Measurements from ENCODE around the gene CCDC183. TPM values are rescaled to one million over a fixed set of nuclear protein-coding genes. Genes with fewer than 3 reads are reported as not detected.

CCDC183 gene
- polyA plus RNA-seq, 1 donor from 2014 or later: 5.5 TPM

DNA sequence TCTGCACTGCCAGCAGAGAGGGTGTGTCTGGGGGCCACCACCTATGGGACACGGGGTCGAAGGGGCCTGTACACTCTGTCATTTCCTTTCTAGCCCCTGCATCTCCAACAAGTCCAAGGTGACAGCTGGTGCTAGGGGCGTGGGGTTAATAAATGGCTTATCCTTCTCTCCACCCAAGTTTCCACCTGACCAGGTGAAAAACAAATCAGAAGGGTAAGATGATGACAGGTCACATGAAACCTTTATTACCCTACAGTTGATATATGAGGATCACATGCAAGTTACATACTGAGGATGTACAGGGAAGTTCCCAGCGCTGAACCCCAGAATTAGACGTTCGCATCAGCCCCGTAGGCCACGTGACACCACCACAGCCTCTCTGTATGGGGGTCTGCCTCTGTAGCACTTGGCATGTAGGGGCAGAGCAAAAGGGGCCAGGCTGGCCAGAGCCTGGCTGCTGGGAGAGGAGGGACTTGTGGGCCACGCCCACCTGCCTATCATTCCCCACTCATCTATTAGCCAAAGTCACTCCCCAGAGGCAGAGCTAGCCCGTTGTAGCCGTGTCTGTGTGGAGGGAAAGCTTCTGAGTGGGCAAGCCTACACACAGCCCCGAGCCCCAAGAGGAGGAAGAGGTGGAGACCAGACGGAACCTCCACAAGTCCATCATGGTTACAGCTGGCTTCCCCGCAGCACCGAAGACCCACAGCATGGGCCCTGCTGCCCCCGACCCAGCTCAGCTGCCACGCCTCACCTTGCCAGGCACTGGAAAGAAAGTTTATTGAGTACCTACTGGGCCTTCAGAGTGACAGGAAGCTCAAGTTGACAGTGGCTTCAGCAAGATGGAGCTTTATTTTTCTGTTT, 2.8 kb upstream of the CCDC183 start:
- Histone ChIP-seq H3K4me2 (ENCODE audit: low read length) (no peak overlapping the region), H3K4me3 (ENCODE audit: low read length) (no peak overlapping the region), H3K36me3 (ENCODE audit: insufficient read depth, low read length) (no peaks in the 10 kb centered on the region), H3K9ac (ENCODE audit: low read length) (no peak overlapping the region), H3K9me3 (ENCODE audit: low read length) (no peaks in the 10 kb centered on the region), H2AFZ (ENCODE audit: low read depth, low read length) (no peak overlapping the region), H3K27ac (ENCODE audit: low read length) (no peak overlapping the region), H3F3A (ENCODE audit: insufficient read depth, low read length, poor library complexity, severe bottlenecking) (peaks cover 3% of the 10 kb centered on the region), H3K27me3 (ENCODE audit: insufficient read depth, low read depth, low read length) (no peaks in the 10 kb centered on the region), H4K20me1 (ENCODE audit: insufficient read depth) (no peaks in the 10 kb centered on the region), H3K9me2 (ENCODE audit: insufficient read depth, low read length) (no peaks in the 10 kb centered on the region), H3K79me2 (replicated peaks; ENCODE audit: insufficient read depth, low read length) (no peaks in the 10 kb centered on the region)
- TF ChIP-seq TAF1 (IDR thresholded peaks at IDR 0.05; ENCODE audit: low read depth) (no peak), MXI1 (conservative IDR thresholded peaks at IDR 0.05; ENCODE audit: poor library complexity, severe bottlenecking) (no peak), EZH2 (IDR thresholded peaks at IDR 0.05; ENCODE audit: borderline replicate concordance, insufficient read depth, low read length, poor library complexity, severe bottlenecking) (no peak), EP300 (conservative IDR thresholded peaks at IDR 0.05; ENCODE audit: poor library complexity, severe bottlenecking) (no peak), SMC3 (conservative IDR thresholded peaks at IDR 0.05; ENCODE audit: poor library complexity) (no peak), POLR2AphosphoS5 (IDR thresholded peaks at IDR 0.05) (no peak)
- TF ChIP-seq, protein P1, sequence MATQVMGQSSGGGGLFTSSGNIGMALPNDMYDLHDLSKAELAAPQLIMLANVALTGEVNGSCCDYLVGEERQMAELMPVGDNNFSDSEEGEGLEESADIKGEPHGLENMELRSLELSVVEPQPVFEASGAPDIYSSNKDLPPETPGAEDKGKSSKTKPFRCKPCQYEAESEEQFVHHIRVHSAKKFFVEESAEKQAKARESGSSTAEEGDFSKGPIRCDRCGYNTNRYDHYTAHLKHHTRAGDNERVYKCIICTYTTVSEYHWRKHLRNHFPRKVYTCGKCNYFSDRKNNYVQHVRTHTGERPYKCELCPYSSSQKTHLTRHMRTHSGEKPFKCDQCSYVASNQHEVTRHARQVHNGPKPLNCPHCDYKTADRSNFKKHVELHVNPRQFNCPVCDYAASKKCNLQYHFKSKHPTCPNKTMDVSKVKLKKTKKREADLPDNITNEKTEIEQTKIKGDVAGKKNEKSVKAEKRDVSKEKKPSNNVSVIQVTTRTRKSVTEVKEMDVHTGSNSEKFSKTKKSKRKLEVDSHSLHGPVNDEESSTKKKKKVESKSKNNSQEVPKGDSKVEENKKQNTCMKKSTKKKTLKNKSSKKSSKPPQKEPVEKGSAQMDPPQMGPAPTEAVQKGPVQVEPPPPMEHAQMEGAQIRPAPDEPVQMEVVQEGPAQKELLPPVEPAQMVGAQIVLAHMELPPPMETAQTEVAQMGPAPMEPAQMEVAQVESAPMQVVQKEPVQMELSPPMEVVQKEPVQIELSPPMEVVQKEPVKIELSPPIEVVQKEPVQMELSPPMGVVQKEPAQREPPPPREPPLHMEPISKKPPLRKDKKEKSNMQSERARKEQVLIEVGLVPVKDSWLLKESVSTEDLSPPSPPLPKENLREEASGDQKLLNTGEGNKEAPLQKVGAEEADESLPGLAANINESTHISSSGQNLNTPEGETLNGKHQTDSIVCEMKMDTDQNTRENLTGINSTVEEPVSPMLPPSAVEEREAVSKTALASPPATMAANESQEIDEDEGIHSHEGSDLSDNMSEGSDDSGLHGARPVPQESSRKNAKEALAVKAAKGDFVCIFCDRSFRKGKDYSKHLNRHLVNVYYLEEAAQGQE (IDR thresholded peaks at IDR 0.05; ENCODE audit: borderline replicate concordance): no peak
- TF ChIP-seq, protein P2, sequence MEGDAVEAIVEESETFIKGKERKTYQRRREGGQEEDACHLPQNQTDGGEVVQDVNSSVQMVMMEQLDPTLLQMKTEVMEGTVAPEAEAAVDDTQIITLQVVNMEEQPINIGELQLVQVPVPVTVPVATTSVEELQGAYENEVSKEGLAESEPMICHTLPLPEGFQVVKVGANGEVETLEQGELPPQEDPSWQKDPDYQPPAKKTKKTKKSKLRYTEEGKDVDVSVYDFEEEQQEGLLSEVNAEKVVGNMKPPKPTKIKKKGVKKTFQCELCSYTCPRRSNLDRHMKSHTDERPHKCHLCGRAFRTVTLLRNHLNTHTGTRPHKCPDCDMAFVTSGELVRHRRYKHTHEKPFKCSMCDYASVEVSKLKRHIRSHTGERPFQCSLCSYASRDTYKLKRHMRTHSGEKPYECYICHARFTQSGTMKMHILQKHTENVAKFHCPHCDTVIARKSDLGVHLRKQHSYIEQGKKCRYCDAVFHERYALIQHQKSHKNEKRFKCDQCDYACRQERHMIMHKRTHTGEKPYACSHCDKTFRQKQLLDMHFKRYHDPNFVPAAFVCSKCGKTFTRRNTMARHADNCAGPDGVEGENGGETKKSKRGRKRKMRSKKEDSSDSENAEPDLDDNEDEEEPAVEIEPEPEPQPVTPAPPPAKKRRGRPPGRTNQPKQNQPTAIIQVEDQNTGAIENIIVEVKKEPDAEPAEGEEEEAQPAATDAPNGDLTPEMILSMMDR (IDR thresholded peaks at IDR 0.05; ENCODE audit: poor library complexity, severe bottlenecking): no peak

- Histone ChIP-seq H2AFZ (ENCODE audit: low read depth, low read length) (no peak overlapping the region), H3K9me2 (ENCODE audit: insufficient read depth, low read length) (no peaks in the 10 kb centered on the region), H3K79me2 (replicated peaks; ENCODE audit: insufficient read depth, low read length) (no peaks in the 10 kb centered on the region), H3K9me3 (ENCODE audit: low read length) (no peaks in the 10 kb centered on the region), H4K20me1 (ENCODE audit: insufficient read depth) (no peaks in the 10 kb centered on the region), H3F3A (ENCODE audit: insufficient read depth, low read length, poor library complexity, severe bottlenecking) (peaks cover 3% of the 10 kb centered on the region), H3K9ac (ENCODE audit: low read length) (no peak overlapping the region), H3K4me2 (ENCODE audit: low read length) (no peak overlapping the region), H3K36me3 (ENCODE audit: insufficient read depth, low read length) (no peaks in the 10 kb centered on the region), H3K4me3 (ENCODE audit: low read length) (no peak overlapping the region), H3K27ac (ENCODE audit: low read length) (no peak overlapping the region), H3K27me3 (ENCODE audit: insufficient read depth, low read depth, low read length) (no peaks in the 10 kb centered on the region)
- TF ChIP-seq MXI1 (conservative IDR thresholded peaks at IDR 0.05; ENCODE audit: poor library complexity, severe bottlenecking): no peak
- TF ChIP-seq RAD21 (conservative IDR thresholded peaks at IDR 0.05): no peak
- no peak for TF ChIP-seq TAF1 (IDR thresholded peaks at IDR 0.05; ENCODE audit: low read depth)
- TF ChIP-seq, protein P1 (IDR thresholded peaks at IDR 0.05; ENCODE audit: borderline replicate concordance): no peak
- TF ChIP-seq EZH2 (IDR thresholded peaks at IDR 0.05; ENCODE audit: borderline replicate concordance, insufficient read depth, low read length, poor library complexity, severe bottlenecking): no peak
- no peak for TF ChIP-seq EP300 (conservative IDR thresholded peaks at IDR 0.05; ENCODE audit: poor library complexity, severe bottlenecking)
- no peak for TF ChIP-seq POLR2AphosphoS5 (IDR thresholded peaks at IDR 0.05)
- no peak for TF ChIP-seq SMC3 (conservative IDR thresholded peaks at IDR 0.05; ENCODE audit: poor library complexity)
- TF ChIP-seq, protein P2 (IDR thresholded peaks at IDR 0.05; ENCODE audit: poor library complexity, severe bottlenecking): no peak
Observed at GRCh38 chr9:136794281-136794999, 1.7 kb upstream of the CCDC183 start.

All from neural cell (in vitro differentiated cells).